ENCODE results near the gene GPR35. TPM values are rescaled to one million over a fixed set of nuclear protein-coding genes. Genes with fewer than 3 reads are reported as not detected.

Gene GPR35
- polyA plus RNA-seq, 2 donors = 2.1 to 3.1 TPM

DNA sequence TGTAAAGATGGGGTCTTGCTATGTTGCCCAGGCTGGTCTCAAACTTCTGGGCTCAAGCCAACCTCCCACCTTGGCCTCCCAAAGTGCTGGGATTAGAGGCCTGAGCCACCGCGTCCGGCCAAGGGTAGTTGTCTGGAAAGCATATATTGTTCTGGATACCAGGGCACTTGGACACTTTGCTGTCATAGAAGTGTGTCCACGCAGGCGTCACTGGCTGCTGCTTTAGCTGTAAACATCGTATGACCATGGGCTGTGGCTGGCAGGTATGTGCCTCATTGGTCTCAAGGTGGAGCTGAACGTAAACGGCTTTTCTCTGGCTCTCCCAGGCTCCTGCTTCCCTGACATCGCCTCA is 3.2 kb upstream of the GPR35 start:
- WGBS, 2 donors = 72 to 83% methylated on average over 9 of the region's 9 CpGs
- Histone ChIP-seq H3K27me3 (ENCODE audit: control insufficient read depth in 1 of 2, insufficient read depth in 2 of 2, low read length in 2 of 2) (no peaks in the 10 kb centered on the region), H3K36me3 (ENCODE audit: control insufficient read depth in 2 of 2, insufficient read depth in 2 of 2, low read length in 1 of 2) (no peaks in the 10 kb centered on the region), H3K9me3 (ENCODE audit: control insufficient read depth in 2 of 2, insufficient read depth in 1 of 2, low read depth in 1 of 2, low read length in 1 of 2) (no peaks in the 10 kb centered on the region), H3K27ac (ENCODE audit: low read depth in 2 of 2, low read length in 1 of 2) (no peak overlapping the region), H3K4me1 (ENCODE audit: control insufficient read depth in 2 of 2, insufficient read depth in 2 of 2, low read length in 1 of 2) (no peaks in the 10 kb centered on the region), H3K4me3 (ENCODE audit: low read depth in 1 of 2, low read length in 2 of 2) (no peak overlapping the region)

DNA sequence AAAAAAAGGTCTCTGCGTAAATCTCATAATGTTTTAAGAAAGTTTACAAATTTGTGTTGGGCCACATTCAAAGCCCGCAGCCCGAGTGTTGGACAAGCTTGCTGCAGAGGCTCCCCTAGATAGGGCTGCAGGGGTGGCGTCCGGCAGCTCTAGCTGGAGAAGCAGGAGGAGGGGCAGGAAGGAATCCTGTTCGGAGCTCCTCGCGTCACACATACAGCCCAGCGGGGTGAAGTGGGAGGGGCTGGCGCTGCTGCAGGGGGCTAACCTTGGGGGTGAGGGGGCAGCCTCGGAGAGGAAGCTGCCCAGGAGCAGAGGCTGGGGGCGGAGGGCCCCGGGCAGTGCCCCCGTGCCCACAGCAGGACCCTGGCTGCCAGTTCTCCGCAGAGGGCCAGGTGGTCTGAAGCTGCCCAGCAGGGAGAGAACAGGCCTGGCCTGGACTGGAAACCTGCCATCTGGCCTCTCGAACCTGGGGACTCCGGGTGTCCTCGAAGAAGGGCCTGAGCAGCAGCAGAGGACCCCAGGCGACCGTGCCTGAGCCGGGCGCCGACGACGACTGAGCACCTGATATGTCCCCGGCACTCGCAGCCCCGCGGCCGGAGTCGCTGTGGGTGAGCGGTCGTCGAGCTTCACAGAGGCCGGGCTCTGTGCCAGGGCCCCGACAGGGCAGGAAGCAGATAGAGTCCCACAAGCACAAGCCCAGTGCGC is 2.6 kb upstream of the GPR35 start:
- Histone ChIP-seq H3K27me3 (ENCODE audit: control insufficient read depth in 1 of 2, insufficient read depth in 2 of 2, low read length in 2 of 2) (no peaks in the 10 kb centered on the region), H3K36me3 (ENCODE audit: control insufficient read depth in 2 of 2, insufficient read depth in 2 of 2, low read length in 1 of 2) (no peaks in the 10 kb centered on the region), H3K27ac (ENCODE audit: low read depth in 2 of 2, low read length in 1 of 2) (no peak overlapping the region), H3K9me3 (ENCODE audit: control insufficient read depth in 2 of 2, insufficient read depth in 1 of 2, low read depth in 1 of 2, low read length in 1 of 2) (no peaks in the 10 kb centered on the region), H3K4me1 (ENCODE audit: control insufficient read depth in 2 of 2, insufficient read depth in 2 of 2, low read length in 1 of 2) (no peaks in the 10 kb centered on the region), H3K4me3 (ENCODE audit: low read depth in 1 of 2, low read length in 2 of 2) (no peak overlapping the region)
- 57 to 64% methylated on average over 36 to 37 of the region's 37 CpGs for WGBS, 2 donors

DNA sequence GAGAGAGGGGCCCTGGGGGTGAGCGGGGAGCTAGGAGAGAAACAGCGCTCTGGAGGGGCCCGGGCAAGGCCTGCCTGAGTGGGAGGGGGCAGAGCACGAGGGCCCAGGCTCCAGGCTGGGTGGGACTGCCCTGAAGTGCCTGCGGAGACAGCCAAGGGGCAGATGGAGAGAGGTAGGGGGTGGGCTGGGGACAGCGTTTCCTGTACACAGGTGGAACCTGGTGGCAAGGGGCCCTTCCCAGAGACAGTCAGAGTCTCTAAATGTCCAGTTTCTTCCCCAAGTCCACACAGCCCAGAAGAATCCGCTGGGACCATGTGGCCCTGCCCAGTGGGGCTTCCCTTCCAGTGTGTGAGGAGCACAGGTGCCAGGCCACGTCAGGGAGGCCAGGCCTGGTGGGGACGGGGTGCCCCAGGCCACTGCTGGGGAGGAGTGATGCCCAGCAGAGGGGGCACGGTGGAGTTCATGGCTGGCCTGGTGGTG is 1.7 kb upstream of the GPR35 start:
- no peaks in the 10 kb centered on the region for H3K27me3 ChIP-seq (ENCODE audit: control insufficient read depth in 1 of 2, insufficient read depth in 2 of 2, low read length in 2 of 2)
- no peak overlapping the region for H3K27ac ChIP-seq (ENCODE audit: low read depth in 2 of 2, low read length in 1 of 2)
- WGBS, 2 donors = 84 to 89% methylated on average over 10 of the region's 10 CpGs
- H3K9me3 ChIP-seq (ENCODE audit: control insufficient read depth in 2 of 2, insufficient read depth in 1 of 2, low read depth in 1 of 2, low read length in 1 of 2) = no peaks in the 10 kb centered on the region
- H3K4me3 ChIP-seq (ENCODE audit: low read depth in 1 of 2, low read length in 2 of 2) = no peak overlapping the region
- H3K36me3 ChIP-seq (ENCODE audit: control insufficient read depth in 2 of 2, insufficient read depth in 2 of 2, low read length in 1 of 2) = no peaks in the 10 kb centered on the region
- H3K4me1 ChIP-seq (ENCODE audit: control insufficient read depth in 2 of 2, insufficient read depth in 2 of 2, low read length in 1 of 2) = peaks cover 0 to 2% of the 10 kb centered on the region in 2 donors

DNA sequence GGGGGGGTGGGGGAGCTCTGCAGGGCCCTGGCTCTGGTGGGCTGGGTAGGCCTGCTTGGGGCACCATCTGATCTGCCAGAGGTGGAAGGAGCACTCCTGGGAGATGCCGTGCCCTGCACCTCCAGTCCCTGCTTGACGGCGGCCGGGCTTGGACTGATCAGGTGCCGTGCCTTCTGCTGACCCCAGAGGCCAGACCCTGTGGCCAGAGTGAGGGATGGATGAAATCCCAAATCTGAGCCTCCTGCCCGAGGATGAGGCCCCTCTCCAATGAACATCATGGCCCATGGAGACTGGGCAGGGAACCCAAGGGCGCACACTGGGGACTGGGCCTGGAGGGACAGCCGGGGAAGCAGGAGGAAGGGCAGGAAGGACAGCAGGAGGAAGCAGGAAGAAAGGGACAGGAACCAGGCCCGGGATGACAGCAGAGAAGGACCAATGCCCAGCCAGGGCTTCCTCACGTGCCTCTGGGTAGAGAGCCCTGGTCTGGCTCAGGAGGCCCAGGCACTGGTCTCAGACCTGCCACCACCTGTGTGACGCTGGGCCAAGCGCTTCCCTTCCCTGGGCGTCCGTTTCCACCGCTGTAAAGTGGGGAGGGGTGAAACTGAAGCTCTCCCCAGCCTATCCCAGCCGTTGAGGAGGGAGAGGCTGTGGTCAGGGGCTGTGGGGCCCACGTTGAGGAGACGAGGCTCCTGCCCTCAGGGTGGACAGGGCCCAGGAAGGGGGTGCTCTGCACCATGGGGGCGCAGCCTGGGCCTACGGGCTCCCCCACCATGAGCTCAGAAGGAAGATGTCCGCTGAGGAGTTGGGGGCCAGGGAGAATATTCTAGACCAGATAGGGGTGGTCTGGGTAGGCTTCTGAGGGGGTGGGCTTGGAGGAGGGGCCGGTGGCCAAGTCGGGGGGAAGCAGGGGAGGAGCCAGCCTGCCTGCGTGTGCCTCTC is 1.0 kb upstream of the GPR35 start:
- H3K27ac ChIP-seq (ENCODE audit: low read depth in 2 of 2, low read length in 1 of 2) = no peak overlapping the region
- H3K4me1 ChIP-seq (ENCODE audit: control insufficient read depth in 2 of 2, insufficient read depth in 2 of 2, low read length in 1 of 2) = peaks cover 0 to 4% of the 10 kb centered on the region in 2 donors
- H3K27me3 ChIP-seq (ENCODE audit: control insufficient read depth in 1 of 2, insufficient read depth in 2 of 2, low read length in 2 of 2) = no peaks in the 10 kb centered on the region
- WGBS, 2 donors = 67 to 69% methylated on average over 23 to 24 of the region's 24 CpGs
- H3K9me3 ChIP-seq (ENCODE audit: control insufficient read depth in 2 of 2, insufficient read depth in 1 of 2, low read depth in 1 of 2, low read length in 1 of 2) = no peaks in the 10 kb centered on the region
- no peaks in the 10 kb centered on the region for H3K36me3 ChIP-seq (ENCODE audit: control insufficient read depth in 2 of 2, insufficient read depth in 2 of 2, low read length in 1 of 2)
- H3K4me3 ChIP-seq (ENCODE audit: low read depth in 1 of 2, low read length in 2 of 2) = no peak overlapping the region

DNA sequence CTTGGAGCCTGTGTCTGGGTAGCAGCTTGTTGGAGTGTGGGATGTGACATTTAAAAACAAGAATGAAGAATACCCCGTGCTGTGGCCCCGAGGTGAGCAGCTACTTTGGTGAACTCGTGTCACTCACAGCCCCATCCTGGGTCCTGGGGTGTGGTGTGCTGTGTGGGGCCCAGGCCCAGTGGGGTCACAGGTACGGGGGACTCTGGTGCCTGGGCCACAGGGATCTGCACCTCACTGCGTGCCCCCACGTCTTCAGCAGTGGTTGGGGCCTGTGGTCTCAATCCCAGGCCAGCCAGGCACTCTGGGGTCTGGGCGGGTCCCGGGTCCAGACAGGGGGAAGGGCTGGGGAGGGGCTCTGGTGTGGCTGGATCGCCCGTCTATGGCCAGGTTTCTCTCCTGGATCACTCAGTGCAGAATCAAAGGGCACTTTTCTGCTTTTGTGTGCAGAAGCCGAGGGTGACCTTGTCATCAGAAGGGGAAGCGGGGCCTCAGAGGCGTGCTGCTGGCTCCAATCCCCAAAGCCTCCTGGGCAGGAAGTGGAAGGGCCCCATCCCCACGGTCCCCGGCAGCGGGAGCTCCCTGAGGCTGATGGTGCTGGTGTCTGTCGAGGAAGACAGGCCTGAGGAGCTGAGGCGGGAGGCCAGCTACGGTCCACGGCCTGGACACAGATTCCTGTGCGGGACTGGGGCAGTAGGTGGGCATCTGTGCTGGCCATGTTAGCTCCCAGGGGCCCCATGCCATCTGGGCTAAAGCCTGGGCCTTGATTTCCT is 1.4 kb downstream of the GPR35 start:
- Histone ChIP-seq H3K9me3 (ENCODE audit: control insufficient read depth in 2 of 2, insufficient read depth in 1 of 2, low read depth in 1 of 2, low read length in 1 of 2) (no peaks in the 10 kb centered on the region), H3K36me3 (ENCODE audit: control insufficient read depth in 2 of 2, insufficient read depth in 2 of 2, low read length in 1 of 2) (peaks cover 0 to 6% of the 10 kb centered on the region in 2 donors), H3K27me3 (ENCODE audit: control insufficient read depth in 1 of 2, insufficient read depth in 2 of 2, low read length in 2 of 2) (no peaks in the 10 kb centered on the region), H3K4me1 (ENCODE audit: control insufficient read depth in 2 of 2, insufficient read depth in 2 of 2, low read length in 1 of 2) (peaks cover 0 to 4% of the 10 kb centered on the region in 2 donors), H3K27ac (ENCODE audit: low read depth in 2 of 2, low read length in 1 of 2) (no peak overlapping the region), H3K4me3 (ENCODE audit: low read depth in 1 of 2, low read length in 2 of 2) (no peak overlapping the region)
- WGBS, 2 donors = 57 to 62% methylated on average over 21 of the region's 21 CpGs

DNA sequence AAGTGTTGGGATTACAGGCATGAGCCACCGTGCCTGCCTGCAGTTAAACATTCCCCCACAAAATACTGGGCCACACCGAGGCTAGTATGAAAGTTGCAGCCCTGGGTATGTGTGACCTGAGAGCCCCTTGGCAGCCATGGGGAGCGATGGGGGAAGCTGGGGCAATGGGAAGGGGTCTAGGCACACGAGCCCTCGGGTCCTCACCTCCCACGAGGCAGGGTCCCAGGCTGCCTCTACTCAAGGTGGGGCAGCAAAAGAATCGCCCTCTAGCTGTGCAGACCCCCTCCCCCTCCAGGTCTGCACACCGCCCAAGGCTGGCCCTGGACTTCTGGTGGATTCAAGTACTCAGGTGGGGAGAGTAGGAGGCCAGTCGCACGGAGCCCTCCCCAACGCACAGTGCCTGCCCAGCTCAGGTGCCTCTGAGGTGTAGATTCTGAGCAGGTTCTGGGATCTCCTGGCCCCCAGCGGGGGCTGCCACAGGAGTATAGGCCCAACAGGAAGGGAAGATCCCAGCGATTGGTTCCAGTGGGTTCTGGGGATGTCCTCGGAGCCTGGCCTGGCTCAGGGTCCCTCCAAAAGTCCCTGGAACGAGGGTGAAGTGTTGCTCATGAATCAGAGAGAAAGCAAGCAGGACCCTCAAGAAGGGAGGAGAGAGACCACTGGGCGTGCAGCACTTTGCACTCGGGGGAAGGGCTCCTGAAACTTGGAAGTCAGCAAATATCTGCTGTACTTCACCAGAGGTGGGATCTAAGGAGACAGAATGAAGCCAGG is 2.6 kb downstream of the GPR35 start:
- Histone ChIP-seq H3K4me3 (ENCODE audit: low read depth in 1 of 2, low read length in 2 of 2) (no peak overlapping the region), H3K27me3 (ENCODE audit: control insufficient read depth in 1 of 2, insufficient read depth in 2 of 2, low read length in 2 of 2) (no peaks in the 10 kb centered on the region), H3K27ac (ENCODE audit: low read depth in 2 of 2, low read length in 1 of 2) (no peak overlapping the region), H3K4me1 (ENCODE audit: control insufficient read depth in 2 of 2, insufficient read depth in 2 of 2, low read length in 1 of 2) (peaks cover 0 to 4% of the 10 kb centered on the region in 2 donors), H3K36me3 (ENCODE audit: control insufficient read depth in 2 of 2, insufficient read depth in 2 of 2, low read length in 1 of 2) (peaks cover 0 to 6% of the 10 kb centered on the region in 2 donors), H3K9me3 (ENCODE audit: control insufficient read depth in 2 of 2, insufficient read depth in 1 of 2, low read depth in 1 of 2, low read length in 1 of 2) (no peaks in the 10 kb centered on the region)
- 90 to 92% methylated on average over 17 of the region's 17 CpGs for WGBS, 2 donors

DNA sequence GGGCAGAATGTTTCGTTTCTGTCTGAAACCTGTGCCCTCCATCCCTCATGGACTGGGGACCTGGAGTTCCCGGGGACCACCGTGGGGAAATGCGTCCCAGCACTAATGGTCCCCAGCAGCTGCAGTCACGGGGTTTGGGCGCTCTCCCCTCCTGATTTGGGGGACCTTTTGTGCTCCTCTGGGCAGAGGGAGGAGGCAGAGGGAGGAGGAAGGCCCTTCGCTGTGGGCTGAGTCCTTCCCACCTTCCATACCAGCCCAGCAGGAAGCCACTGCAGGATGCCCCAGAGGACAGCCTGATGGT is 3.2 kb downstream of the GPR35 start:
- peaks cover 0 to 6% of the 10 kb centered on the region in 2 donors for H3K36me3 ChIP-seq (ENCODE audit: control insufficient read depth in 2 of 2, insufficient read depth in 2 of 2, low read length in 1 of 2)
- no peak overlapping the region for H3K27ac ChIP-seq (ENCODE audit: low read depth in 2 of 2, low read length in 1 of 2)
- peaks cover 0 to 4% of the 10 kb centered on the region in 2 donors for H3K4me1 ChIP-seq (ENCODE audit: control insufficient read depth in 2 of 2, insufficient read depth in 2 of 2, low read length in 1 of 2)
- WGBS, 2 donors = 87 to 88% methylated on average over 7 of the region's 7 CpGs
- no peaks in the 10 kb centered on the region for H3K9me3 ChIP-seq (ENCODE audit: control insufficient read depth in 2 of 2, insufficient read depth in 1 of 2, low read depth in 1 of 2, low read length in 1 of 2)
- no peak overlapping the region for H3K4me3 ChIP-seq (ENCODE audit: low read depth in 1 of 2, low read length in 2 of 2)
- no peaks in the 10 kb centered on the region for H3K27me3 ChIP-seq (ENCODE audit: control insufficient read depth in 1 of 2, insufficient read depth in 2 of 2, low read length in 2 of 2)

DNA sequence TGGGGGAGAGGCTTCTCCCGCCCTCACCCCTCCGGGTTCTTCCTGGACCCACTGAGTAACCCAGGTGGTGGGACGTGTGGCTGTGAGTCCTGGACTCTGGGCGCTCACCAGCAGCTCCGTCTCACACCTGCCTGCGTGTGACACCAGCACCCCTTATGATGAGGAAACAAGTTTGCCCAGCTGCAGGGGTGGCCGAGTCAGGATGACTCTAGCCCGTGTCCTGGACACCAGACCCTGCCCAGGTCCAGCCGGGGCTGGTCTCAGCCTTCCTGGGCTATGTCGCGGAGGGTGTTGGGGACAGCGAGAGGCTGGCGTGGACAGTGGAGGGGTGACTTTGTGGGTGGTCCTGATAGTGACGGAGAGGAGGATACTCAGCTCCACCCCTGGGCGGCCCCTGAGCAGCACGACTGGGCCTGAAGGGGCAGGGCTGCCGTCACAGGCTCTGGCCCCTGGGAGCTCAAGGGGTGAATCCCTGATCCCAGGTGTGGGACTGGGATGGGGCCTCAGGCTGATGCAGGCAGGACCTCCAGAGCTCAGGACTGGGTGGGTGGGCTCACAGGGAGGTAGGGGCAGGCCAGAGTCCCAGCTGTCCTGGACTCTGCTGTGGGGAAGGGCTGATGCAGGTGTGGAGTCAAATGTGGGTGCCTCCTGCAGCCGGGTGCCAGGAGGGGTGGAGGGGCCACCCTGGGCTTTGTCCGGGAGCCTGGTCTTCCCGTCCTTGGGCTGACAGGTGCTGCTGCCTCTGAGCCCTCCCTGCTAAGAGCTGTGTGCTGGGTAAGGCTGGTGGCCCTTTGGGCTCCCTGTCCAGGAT is 3.7 kb downstream of the GPR35 start:
- H3K27ac ChIP-seq (ENCODE audit: low read depth in 2 of 2, low read length in 1 of 2) = no peak overlapping the region
- H3K4me1 ChIP-seq (ENCODE audit: control insufficient read depth in 2 of 2, insufficient read depth in 2 of 2, low read length in 1 of 2) = peaks cover 0 to 4% of the 10 kb centered on the region in 2 donors
- H3K27me3 ChIP-seq (ENCODE audit: control insufficient read depth in 1 of 2, insufficient read depth in 2 of 2, low read length in 2 of 2) = no peaks in the 10 kb centered on the region
- peaks cover 0 to 6% of the 10 kb centered on the region in 2 donors for H3K36me3 ChIP-seq (ENCODE audit: control insufficient read depth in 2 of 2, insufficient read depth in 2 of 2, low read length in 1 of 2)
- H3K9me3 ChIP-seq (ENCODE audit: control insufficient read depth in 2 of 2, insufficient read depth in 1 of 2, low read depth in 1 of 2, low read length in 1 of 2) = peaks cover 0 to 4% of the 10 kb centered on the region in 2 donors
- H3K4me3 ChIP-seq (ENCODE audit: low read depth in 1 of 2, low read length in 2 of 2) = no peak overlapping the region
- WGBS, 2 donors = 60 to 69% methylated on average over 18 to 20 of the region's 20 CpGs

Data from esophagus (tissue), 2 donors.